OCI-LY7 (cell line): ENCODE data around the gene TEX2. TPM values are rescaled to one million over a fixed set of nuclear protein-coding genes. Genes with fewer than 3 reads are reported as not detected.

Experiments
- BruUV-seq: library from RNA; stranded (reverse); fragments of 400-500 nt; replicated peaks from 2 replicates; lab custom pipeline; 2021; lab: Mats Ljungman, UMichigan
- CTCF ChIA-PET: fragments of 300-600 bp; sonication (Branson Sonifier 250); formaldehyde crosslinking; loops from one replicate; lab custom pipeline; 2022; ENCODE audit warnings: antibody characterized with exemption; ENCODE audit not compliant: unreplicated experiment; lab: Charles Lee
- POLR2A ChIA-PET: fragments of 300-600 bp; sonication (Branson Sonifier 250); formaldehyde crosslinking; loops from one replicate; lab custom pipeline; 2022; ENCODE audit warnings: antibody characterized with exemption; lab: Charles Lee
- DNase-seq: peaks from one replicate; pipeline ENCODE4 v3.0.0-alpha.2; 2015; ENCODE audit warnings: low spot score
- H2AFZ ChIP-seq: fragments of 200-600 bp; sonication (generic), shearing (Covaris generic); 2 replicates; pipeline ENCODE4 v1.6.1; 2014; ENCODE audit warnings: mild to moderate bottlenecking, antibody characterized with exemption, low read length, moderate library complexity
- H3K27ac ChIP-seq: fragments of 200-600 bp; sonication (generic); 2 replicates; pipeline ENCODE4 v1.5.1; 2014; ENCODE audit warnings: mixed run types, low read depth, mild to moderate bottlenecking, moderate library complexity, low read length, inconsistent platforms; ENCODE audit not compliant: poor library complexity, severe bottlenecking
- H3K36me3 ChIP-seq: fragments of 200-600 bp; sonication (generic); 2 replicates; pipeline ENCODE4 v1.6.1; 2014; ENCODE audit warnings: mild to moderate bottlenecking, antibody characterized with exemption, low read length, moderate library complexity, mixed read lengths; ENCODE audit not compliant: insufficient read depth
- H3K4me1 ChIP-seq: fragments of 200-600 bp; sonication (generic); 2 replicates; pipeline ENCODE4 v1.5.1; 2014; ENCODE audit warnings: mild to moderate bottlenecking, low read length; ENCODE audit not compliant: insufficient read depth, poor library complexity, severe bottlenecking
- H3K4me2 ChIP-seq: fragments of 200-600 bp; sonication (generic); 2 replicates; pipeline ENCODE4 v1.6.1; 2014; ENCODE audit warnings: mild to moderate bottlenecking, low read length
- H3K4me3 ChIP-seq: fragments of 200-600 bp; sonication (generic); 2 replicates; pipeline ENCODE4 v1.5.1; 2014; ENCODE audit warnings: mild to moderate bottlenecking, low read depth, low read length; ENCODE audit not compliant: poor library complexity, severe bottlenecking
- H3K79me2 ChIP-seq: fragments of 200-600 bp; sonication (generic); 2 replicates; pipeline ENCODE4 v1.6.1; 2016; ENCODE audit warnings: low read depth, mild to moderate bottlenecking, low read length, moderate library complexity, mixed read lengths; ENCODE audit not compliant: insufficient read depth
- H3K9me2 ChIP-seq: fragments of 200-600 bp; sonication (generic); 2 replicates; pipeline ENCODE4 v1.6.1; 2016; ENCODE audit warnings: mild to moderate bottlenecking, low read length, mixed read lengths; ENCODE audit not compliant: insufficient read depth
- H3K9me3 ChIP-seq: fragments of 200-600 bp; sonication (generic); 2 replicates; pipeline ENCODE4 v1.6.1; 2014; ENCODE audit warnings: mild to moderate bottlenecking, mixed run types, low read length, mixed read lengths
- H4K20me1 ChIP-seq: fragments of 200-600 bp; sonication (generic); 2 replicates; pipeline ENCODE4 v1.6.1; 2014; ENCODE audit warnings: mild to moderate bottlenecking, antibody characterized with exemption, low read length, moderate library complexity, mixed read lengths; ENCODE audit not compliant: insufficient read depth
- CTCF ChIP-seq: fragments of 200-600 bp; sonication (generic); conservative IDR thresholded peaks from 2 replicates; pipeline ENCODE4 v1.5.1; 2014; ENCODE audit warnings: mild to moderate bottlenecking, antibody characterized with exemption, low read length, moderate library complexity, mixed read lengths
- EZH2phosphoT487 ChIP-seq: fragments of 200-600 bp; sonication (generic); IDR thresholded peaks from 2 replicates; pipeline ENCODE4 v1.6.1; 2018; ENCODE audit warnings: low read depth, borderline replicate concordance, mild to moderate bottlenecking, mixed run types, antibody characterized with exemption, low read length, moderate library complexity, mixed read lengths
- intact Hi-C: fragments of 100-400 bp; cut with micrococcal nuclease; formaldehyde crosslinking; loops from one replicate; pipeline ENCODE4 v1.10.0; 2022; ENCODE audit not compliant: unreplicated experiment
- total RNA-seq, 2 experiments: library from RNA; depleted of rRNA in 1 of 2; stranded (reverse); fragments of >200 nt in 1 of 2; shearing (Covaris generic) in 1 of 2; gene quantifications; 2 replicates each; pipeline ENCODE4 v1.2.3, GENCODE V29; 2014 to 2022

The TEX2 gene
- total RNA-seq, 2 experiments from 2014 or later = 7.4 to 12.4 TPM

- no TSS peak for BruUV-seq
- no peak overlapping the region for H2AFZ ChIP-seq
- intact Hi-C loops = no loop called here
- H3K4me3 ChIP-seq = no peak overlapping the region
- TF ChIP-seq CTCF = no peak
- TF ChIP-seq EZH2phosphoT487 = no peak
- no peaks in the 10 kb centered on the region for H3K36me3 ChIP-seq
- no peaks in the 10 kb centered on the region for H3K4me1 ChIP-seq
- no peak overlapping the region for H3K27ac ChIP-seq
- ChIA-PET POLR2A (interaction anchor here (0.6 kb wide), 1 partner anchor 193 kb away, joined by 3 read pairs; no protein-coding TSS in a partner anchor), CTCF (no interaction called here)
- H3K9me2 ChIP-seq = no peaks in the 10 kb centered on the region
- no peaks in the 10 kb centered on the region for H3K9me3 ChIP-seq
- no peaks in the 10 kb centered on the region for H3K79me2 ChIP-seq
- no peak for DNase-seq
- no peak overlapping the region for H3K4me2 ChIP-seq
- H4K20me1 ChIP-seq = no peaks in the 10 kb centered on the region
Observed at GRCh38 chr17:64243340-64243739, 19.7 kb downstream of the TEX2 start.

DNA sequence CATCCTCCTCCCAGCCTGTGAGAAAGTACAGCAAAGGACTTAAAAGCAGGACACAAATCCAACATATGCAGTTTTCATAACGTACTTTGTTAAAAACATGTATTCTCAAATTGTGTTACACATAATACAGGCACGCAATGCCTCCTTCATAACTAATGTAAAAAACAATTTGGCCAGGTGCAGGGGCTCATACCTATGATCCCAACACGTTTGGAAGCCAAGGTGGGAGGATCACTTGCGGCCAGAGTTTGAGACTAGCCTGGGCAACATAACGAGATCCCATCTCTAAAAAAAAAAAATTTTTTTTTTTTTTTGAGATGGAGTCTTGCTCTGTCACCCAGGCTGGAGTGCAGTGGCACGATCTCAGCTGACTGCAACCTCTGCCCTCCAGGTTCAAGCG is 20.4 kb downstream of the TEX2 start:
- no peak for DNase-seq
- no peak overlapping the region for H3K4me2 ChIP-seq
- no peaks in the 10 kb centered on the region for H3K9me3 ChIP-seq
- no TSS peak for BruUV-seq
- CTCF ChIA-PET = no interaction called here
- H3K9me2 ChIP-seq = no peaks in the 10 kb centered on the region
- no peak for TF ChIP-seq EZH2phosphoT487
- no peak for TF ChIP-seq CTCF
- POLR2A ChIA-PET = no interaction called here
- H3K27ac ChIP-seq = no peak overlapping the region
- no peaks in the 10 kb centered on the region for H3K79me2 ChIP-seq
- H4K20me1 ChIP-seq = no peaks in the 10 kb centered on the region
- H3K4me1 ChIP-seq = no peaks in the 10 kb centered on the region
- intact Hi-C loops = no loop called here
- no peak overlapping the region for H3K4me3 ChIP-seq
- H2AFZ ChIP-seq = no peak overlapping the region
- H3K36me3 ChIP-seq = no peaks in the 10 kb centered on the region

- Histone ChIP-seq H3K79me2 (no peaks in the 10 kb centered on the region), H2AFZ (no peak overlapping the region), H3K4me3 (no peak overlapping the region), H3K9me3 (no peaks in the 10 kb centered on the region), H3K4me1 (no peaks in the 10 kb centered on the region), H3K9me2 (no peaks in the 10 kb centered on the region), H3K36me3 (no peaks in the 10 kb centered on the region), H3K4me2 (no peak overlapping the region), H3K27ac (no peak overlapping the region), H4K20me1 (no peaks in the 10 kb centered on the region)
- DNase-seq = no peak
- BruUV-seq = no TSS peak
- POLR2A ChIA-PET = no interaction called here
- CTCF ChIA-PET = no interaction called here
- intact Hi-C loops = no loop called here
- no peak for TF ChIP-seq CTCF
- no peak for TF ChIP-seq EZH2phosphoT487
Observed at GRCh38 chr17:64240741-64241347, 22.2 kb downstream of the TEX2 start.
